Measurements from ENCODE around the gene PDE1C.

Gene PDE1C

GRCh38 chr7:31782411-31782991 lies 287.7 kb downstream of the PDE1C start:
- peak; percentile 72 for TF ChIP-seq CTCF (IDR thresholded peaks at IDR 0.05; ENCODE audit: low read depth, low read length)
- peak; percentile 72 for DNase-seq (ENCODE audit: low read depth, low spot score)
- H3K4me3 ChIP-seq (ENCODE audit: low read depth, low read length), result no peak overlapping the region
- in situ Hi-C loops (cut with HindIII; ENCODE audit: low sequenced_read_pairs), result no loop called here

GRCh38 chr7:31778296-31778695 lies 291.9 kb downstream of the PDE1C start:
- no peak for DNase-seq (ENCODE audit: low read depth, low spot score)
- in situ Hi-C loops (cut with HindIII; ENCODE audit: low sequenced_read_pairs), result no loop called here
- TF ChIP-seq CTCF (IDR thresholded peaks at IDR 0.05; ENCODE audit: low read depth, low read length), result no peak
- H3K4me3 ChIP-seq (ENCODE audit: low read depth, low read length), result no peak overlapping the region

- in situ Hi-C loops (cut with HindIII; ENCODE audit: low sequenced_read_pairs), result no loop called here
- H3K4me3 ChIP-seq (ENCODE audit: low read depth, low read length), result no peak overlapping the region
- DNase-seq (ENCODE audit: low read depth, low spot score), result peak; percentile 68
- no peak for TF ChIP-seq CTCF (IDR thresholded peaks at IDR 0.05; ENCODE audit: low read depth, low read length)
Observed at GRCh38 chr7:31776616-31777015, 293.6 kb downstream of the PDE1C start.

- DNase-seq (ENCODE audit: low read depth, low spot score), result no peak
- in situ Hi-C loops (cut with HindIII; ENCODE audit: low sequenced_read_pairs), result no loop called here
- no peak overlapping the region for H3K4me3 ChIP-seq (ENCODE audit: low read depth, low read length)
- TF ChIP-seq CTCF (IDR thresholded peaks at IDR 0.05; ENCODE audit: low read depth, low read length), result no peak
Observed at GRCh38 chr7:31775556-31775955, 294.7 kb downstream of the PDE1C start.

- in situ Hi-C loops (cut with HindIII; ENCODE audit: low sequenced_read_pairs), result no loop called here
- H3K4me3 ChIP-seq (ENCODE audit: low read depth, low read length), result no peak overlapping the region
- no peak for DNase-seq (ENCODE audit: low read depth, low spot score)
- TF ChIP-seq CTCF (IDR thresholded peaks at IDR 0.05; ENCODE audit: low read depth, low read length), result no peak
Observed at GRCh38 chr7:31772211-31772610, 298.0 kb downstream of the PDE1C start.

GRCh38 chr7:31767686-31768358 lies 302.4 kb downstream of the PDE1C start:
- TF ChIP-seq CTCF (IDR thresholded peaks at IDR 0.05; ENCODE audit: low read depth, low read length), result no peak
- DNase-seq (ENCODE audit: low read depth, low spot score), result no peak
- H3K4me3 ChIP-seq (ENCODE audit: low read depth, low read length), result no peak overlapping the region
- in situ Hi-C loops (cut with HindIII; ENCODE audit: low sequenced_read_pairs), result no loop called here

Data from astrocyte of the spinal cord (primary cell).